HepG2 (cell line): ENCODE data around the gene PLXNA4. TPM values are rescaled to one million over a fixed set of nuclear protein-coding genes. Genes with fewer than 3 reads are reported as not detected.

Experiments
- ATAC-seq: fragments of 200-7000 bp; cut with Tn5 transposase; 3 replicates; pipeline ENCODE4 v1.9.1; 2020; ENCODE audit warnings: mild to moderate bottlenecking, moderate library complexity
- BruUV-seq: library from RNA; stranded (reverse); fragments of 400-500 nt; replicated peaks from 2 replicates; lab custom pipeline; 2021; lab: Mats Ljungman, UMichigan
- CTCF ChIA-PET: fragments of 300-600 bp; formaldehyde crosslinking; extraction: SDS; loops from one replicate; lab custom pipeline; 2021; ENCODE audit warnings: low total read pairs, inconsistent platforms, low intra/inter-chr PET ratio; lab: Yijun Ruan, JAX
- POLR2A ChIA-PET: fragments of 350-600 bp; sonication (Branson Sonifier 250); formaldehyde crosslinking; loops from one replicate; lab custom pipeline; 2020; ENCODE audit warnings: antibody characterized with exemption, inconsistent platforms; lab: Yijun Ruan, JAX
- DNase-seq: peaks from one replicate; pipeline ENCODE4 v3.0.0-alpha.2; 2015; ENCODE audit warnings: low spot score
- FAIRE-seq: peaks from 3 replicates; lab custom pipeline; 2011; peaks lifted over from hg19 to GRCh38; lab: Jason Lieb, UNC
- H2AFZ ChIP-seq: one replicate; pipeline ENCODE4 v1.6.1; 2011; ENCODE audit warnings: low read length, inconsistent platforms
- H3K27ac ChIP-seq: fragments of 300-600 bp; 3 replicates; pipeline ENCODE4 v1.8.0; 2011; ENCODE audit warnings: mixed run types, mild to moderate bottlenecking, mixed read lengths, low read length, inconsistent platforms; ENCODE audit not compliant: insufficient read depth; ENCODE audit errors: extremely low read length
- H3K27me3 ChIP-seq, 2 experiments: fragments of 200-600 bp in 1 of 2; 2 replicates in 1 of 2; 3 replicates in 1 of 2; pipeline versions ENCODE4 v1.6.0 to v1.8.0; 2011; ENCODE audit warnings: low read length in 2 of 2, mild to moderate bottlenecking in 2 of 2, moderate library complexity in 2 of 2, inconsistent platforms in 1 of 2; ENCODE audit not compliant: insufficient read depth in 2 of 2, control insufficient read depth in 1 of 2
- H3K36me3 ChIP-seq, 2 experiments: fragments of 200-600 bp in 1 of 2; replicated peaks in 1 of 2; 2 replicates in 1 of 2; 3 replicates in 1 of 2; pipeline versions ENCODE4 v1.5.1 to v1.8.0; 2011; ENCODE audit warnings: low read length in 2 of 2, inconsistent platforms in 1 of 2; ENCODE audit not compliant: insufficient read depth in 2 of 2, control insufficient read depth in 1 of 2
- H3K4me1 ChIP-seq: 2 replicates; pipeline ENCODE4 v1.5.1; 2012; ENCODE audit warnings: low read length, inconsistent platforms; ENCODE audit not compliant: insufficient read depth
- H3K4me2 ChIP-seq: 2 replicates; pipeline ENCODE4 v1.6.0; 2011; ENCODE audit warnings: low read depth, low read length, inconsistent platforms
- H3K4me3 ChIP-seq, 3 experiments: fragments of 200-600 bp in 1 of 3; sonication (generic), shearing (Covaris generic) in 1 of 3; replicated peaks in 1 of 3; 2 replicates each; pipeline ENCODE4 v1.5.1; 2011 to 2016; ENCODE audit warnings: low read length in 3 of 3, inconsistent platforms in 2 of 3, low read depth in 2 of 3, mild to moderate bottlenecking in 2 of 3, control low read depth in 1 of 3, mixed read lengths in 1 of 3; ENCODE audit not compliant: insufficient read depth in 1 of 3
- H3K79me2 ChIP-seq: one replicate; pipeline ENCODE4 v1.6.1; 2011; ENCODE audit warnings: low read length, inconsistent platforms; ENCODE audit not compliant: insufficient read depth
- H3K9ac ChIP-seq: 2 replicates; pipeline ENCODE4 v1.6.0; 2011; ENCODE audit warnings: mild to moderate bottlenecking, low read depth, low read length, inconsistent platforms; ENCODE audit not compliant: insufficient read depth
- H3K9me3 ChIP-seq: 2 replicates; pipeline ENCODE4 v1.5.1; 2012; ENCODE audit warnings: mild to moderate bottlenecking, low read length
- H4K20me1 ChIP-seq: 2 replicates; pipeline ENCODE4 v1.6.0; 2011; ENCODE audit warnings: inconsistent platforms, mild to moderate bottlenecking, low read length, moderate library complexity; ENCODE audit not compliant: insufficient read depth
- CHCHD3 ChIP-seq: sonication (generic); formaldehyde crosslinking; IDR thresholded peaks from 2 replicates; pipeline ENCODE4 v1.8.0; 2022; ENCODE audit warnings: mild to moderate bottlenecking, missing genetic modification reagents, moderate library complexity
- DMTF1 ChIP-seq: sonication (generic); formaldehyde crosslinking; IDR thresholded peaks from 2 replicates; pipeline ENCODE4 v1.4.0; 2020; ENCODE audit warnings: mild to moderate bottlenecking, missing genetic modification reagents
- IRF1 ChIP-seq: sonication (generic); formaldehyde crosslinking; IDR thresholded peaks from 2 replicates; pipeline ENCODE4 v1.4.0; 2020; ENCODE audit warnings: low read depth, mild to moderate bottlenecking, missing genetic modification reagents
- MIER2 ChIP-seq: IDR thresholded peaks from 2 replicates; pipeline ENCODE4 v1.6.1; 2016; ENCODE audit warnings: missing biosample characterization, missing genetic modification reagents
- ONECUT2 ChIP-seq: sonication (generic); formaldehyde crosslinking; IDR thresholded peaks from 2 replicates; pipeline ENCODE4 v1.4.0; 2020; ENCODE audit warnings: missing genetic modification reagents
- POLR2AphosphoS2 ChIP-seq: IDR thresholded peaks from 2 replicates; pipeline ENCODE4 v1.6.1; 2011; ENCODE audit warnings: low read depth, low read length, improper control_type of control experiment
- YY1 ChIP-seq: IDR thresholded peaks from 2 replicates; pipeline ENCODE4 v1.6.1; 2011; ENCODE audit warnings: low read length, low read depth, moderate library complexity, mild to moderate bottlenecking; ENCODE audit not compliant: insufficient read depth, insufficient replicate concordance
- ZNF10 ChIP-seq: sonication (generic); formaldehyde crosslinking; IDR thresholded peaks from 2 replicates; pipeline ENCODE4 v1.4.0; 2020; ENCODE audit warnings: mild to moderate bottlenecking, low read depth, missing genetic modification reagents, borderline replicate concordance
- ZNF619 ChIP-seq: sonication (generic); formaldehyde crosslinking; IDR thresholded peaks from 2 replicates; pipeline ENCODE4 v1.4.0; 2020; ENCODE audit warnings: mild to moderate bottlenecking, missing genetic modification reagents
- ZNF629 ChIP-seq: sonication (generic); formaldehyde crosslinking; conservative IDR thresholded peaks from 2 replicates; pipeline ENCODE4 v1.5.0; 2020; ENCODE audit warnings: missing genetic modification reagents
- ZNF687 ChIP-seq: sonication (generic); formaldehyde crosslinking; IDR thresholded peaks from 2 replicates; pipeline ENCODE4 v1.5.1; 2020; ENCODE audit warnings: mild to moderate bottlenecking, missing genetic modification reagents, moderate library complexity
- ZNF724P ChIP-seq: sonication (generic); formaldehyde crosslinking; IDR thresholded peaks from 2 replicates; pipeline ENCODE4 v1.8.0; 2022; ENCODE audit warnings: missing genetic modification reagents, borderline replicate concordance
- ZNF850 ChIP-seq: sonication (generic); formaldehyde crosslinking; conservative IDR thresholded peaks from 2 replicates; pipeline ENCODE4 v1.9.0; 2021; ENCODE audit warnings: mild to moderate bottlenecking, missing genetic modification reagents
- WGBS: methylation state at CpG from one replicate; pipeline ENCODE4 v1.1.6; 2017; ENCODE audit warnings: low lambda C conversion rate; 5-methylcytosine and 5-hydroxymethylcytosine counted together
- in situ Hi-C: cut with HindIII; loops from 2 replicates; pipeline ENCODE4 v1.10.0; 2017; ENCODE audit warnings: low pct_unique_long_range_greater_than_20kb; ENCODE audit not compliant: extremely low pct_ligation_motif_present
- intact Hi-C: fragments of 100-400 bp; cut with micrococcal nuclease; formaldehyde crosslinking; loops from one replicate; pipeline ENCODE4 v1.10.0; 2022; ENCODE audit not compliant: unreplicated experiment
- polyA plus RNA-seq, 8 experiments: library from polyadenylated mRNA; depleted of rRNA in 3 of 8; stranded (reverse) in 7 of 8; unstranded in 1 of 8; fragments of >200 nt; fragmentation: Illumina TruSeq in 4 of 8; extraction: Trizol in 4 of 8; gene quantifications; 2 replicates each; pipeline versions ENCODE4 v1.2.1 to v1.2.3, GENCODE V29; 2011 to 2016; ENCODE audit warnings: low read depth in 4 of 8, missing spikeins in 1 of 8, mixed read lengths in 1 of 8; ENCODE audit not compliant: insufficient read depth in 1 of 8
- total RNA-seq, 5 experiments: library from RNA; depleted of rRNA; stranded (reverse); fragments of >200 nt; fragmentation: Illumina TruSeq; extraction: Trizol; gene quantifications; 2 replicates each; pipeline ENCODE4 v1.2.3, GENCODE V29; 2016; ENCODE audit warnings: low read depth in 1 of 5
- TF ChIP-seq, protein P1 (sequence below): sonication (generic); formaldehyde crosslinking; IDR thresholded peaks from 2 replicates; pipeline ENCODE4 v1.5.0; 2020; ENCODE audit warnings: missing genetic modification reagents
- TF ChIP-seq, protein P2 (sequence below): sonication (generic); formaldehyde crosslinking; IDR thresholded peaks from 2 replicates; pipeline ENCODE4 v1.4.0; 2020; ENCODE audit warnings: low read depth, mild to moderate bottlenecking, missing genetic modification reagents

Gene PLXNA4
- total and polyA plus RNA-seq, 2 of the 13 experiments (the other 11 are each of a cell fraction or from before 2014, with no cell fraction given), result 0.01 to 0.04 TPM

DNA sequence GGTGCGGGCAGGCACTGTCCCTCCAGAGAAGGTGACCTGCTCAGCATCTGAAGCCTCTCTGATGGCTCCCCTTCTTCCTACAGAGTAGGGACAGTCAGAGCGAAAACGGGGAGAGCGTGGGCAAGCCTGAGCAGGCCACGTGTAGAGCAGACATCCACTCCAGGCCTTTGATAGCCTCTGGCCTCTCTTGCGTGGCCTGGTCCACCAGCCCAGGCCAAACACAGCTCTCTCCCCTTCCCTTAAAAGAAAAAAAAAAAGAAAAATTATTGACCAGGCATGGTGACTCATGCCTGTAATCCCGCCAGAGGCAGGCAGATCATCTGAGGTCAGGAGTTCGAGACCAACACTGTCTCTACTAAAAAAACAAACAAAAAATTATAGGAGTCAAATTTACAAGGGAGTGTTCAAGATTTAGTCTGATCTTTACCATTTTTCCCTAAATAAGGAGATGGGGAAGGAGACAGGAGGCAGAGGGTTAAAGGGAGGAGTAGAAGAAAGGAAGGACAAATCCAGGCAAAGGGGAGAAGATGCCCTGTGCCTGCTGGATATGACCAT, 84.8 kb downstream of the PLXNA4 start:
- no peak overlapping the region for H2AFZ ChIP-seq
- H3K4me3 ChIP-seq, result no peak overlapping the region
- DNase-seq (no peak), FAIRE-seq (no peak), ATAC-seq (no peak)
- no peak overlapping the region for H3K27ac ChIP-seq
- CTCF ChIA-PET, result no interaction called here
- no peaks in the 10 kb centered on the region for H3K36me3 ChIP-seq
- no peaks in the 10 kb centered on the region for H4K20me1 ChIP-seq
- POLR2A ChIA-PET, result no interaction called here
- no peaks in the 10 kb centered on the region for H3K9me3 ChIP-seq
- 24% methylated on average over 7 of the region's 8 CpGs for WGBS
- in situ Hi-C loops (no loop called here), intact Hi-C loops (no loop called here)
- no TSS peak for BruUV-seq
- no peaks in the 10 kb centered on the region for H3K79me2 ChIP-seq
- no peak overlapping the region for H3K9ac ChIP-seq
- H3K27me3 ChIP-seq, result peaks cover 1 to 17% of the 10 kb centered on the region in 2 experiments; a peak in 3 of 5 replicates
- H3K4me1 ChIP-seq, result no peaks in the 10 kb centered on the region
- H3K4me2 ChIP-seq, result no peak overlapping the region
- TF ChIP-seq ZNF10 (CRISPR knock-in tag) (no peak), CHCHD3 (CRISPR knock-in tag) (no peak), ONECUT2 (CRISPR knock-in tag) (no peak), ZNF687 (CRISPR knock-in tag) (no peak), ZNF619 (CRISPR knock-in tag) (no peak), YY1 (no peak), ZNF724P (no peak), ZNF850 (CRISPR knock-in tag) (no peak), ZNF629 (CRISPR knock-in tag) (no peak), DMTF1 (CRISPR knock-in tag) (no peak), MIER2 (CRISPR knock-in tag) (no peak), IRF1 (CRISPR knock-in tag) (no peak), POLR2AphosphoS2 (no peak)
- TF ChIP-seq, protein P1, sequence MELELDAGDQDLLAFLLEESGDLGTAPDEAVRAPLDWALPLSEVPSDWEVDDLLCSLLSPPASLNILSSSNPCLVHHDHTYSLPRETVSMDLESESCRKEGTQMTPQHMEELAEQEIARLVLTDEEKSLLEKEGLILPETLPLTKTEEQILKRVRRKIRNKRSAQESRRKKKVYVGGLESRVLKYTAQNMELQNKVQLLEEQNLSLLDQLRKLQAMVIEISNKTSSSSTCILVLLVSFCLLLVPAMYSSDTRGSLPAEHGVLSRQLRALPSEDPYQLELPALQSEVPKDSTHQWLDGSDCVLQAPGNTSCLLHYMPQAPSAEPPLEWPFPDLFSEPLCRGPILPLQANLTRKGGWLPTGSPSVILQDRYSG (CRISPR knock-in tag), result no peak
- TF ChIP-seq, protein P2, sequence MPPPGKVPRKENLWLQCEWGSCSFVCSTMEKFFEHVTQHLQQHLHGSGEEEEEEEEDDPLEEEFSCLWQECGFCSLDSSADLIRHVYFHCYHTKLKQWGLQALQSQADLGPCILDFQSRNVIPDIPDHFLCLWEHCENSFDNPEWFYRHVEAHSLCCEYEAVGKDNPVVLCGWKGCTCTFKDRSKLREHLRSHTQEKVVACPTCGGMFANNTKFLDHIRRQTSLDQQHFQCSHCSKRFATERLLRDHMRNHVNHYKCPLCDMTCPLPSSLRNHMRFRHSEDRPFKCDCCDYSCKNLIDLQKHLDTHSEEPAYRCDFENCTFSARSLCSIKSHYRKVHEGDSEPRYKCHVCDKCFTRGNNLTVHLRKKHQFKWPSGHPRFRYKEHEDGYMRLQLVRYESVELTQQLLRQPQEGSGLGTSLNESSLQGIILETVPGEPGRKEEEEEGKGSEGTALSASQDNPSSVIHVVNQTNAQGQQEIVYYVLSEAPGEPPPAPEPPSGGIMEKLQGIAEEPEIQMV (CRISPR knock-in tag), result no peak
